Fibroblast of skin of abdomen (primary cell): ENCODE data around the gene S100A13.
"Not testable (repeated sequence)": the region's sequence is repeated elsewhere in the genome, so short reads cannot be mapped to it uniquely, and the experiment has no call there.

Experiments
- DNase-seq: peaks from one replicate; pipeline ENCODE4 v3.0.0-alpha.2; 2013

The S100A13 gene

DNA sequence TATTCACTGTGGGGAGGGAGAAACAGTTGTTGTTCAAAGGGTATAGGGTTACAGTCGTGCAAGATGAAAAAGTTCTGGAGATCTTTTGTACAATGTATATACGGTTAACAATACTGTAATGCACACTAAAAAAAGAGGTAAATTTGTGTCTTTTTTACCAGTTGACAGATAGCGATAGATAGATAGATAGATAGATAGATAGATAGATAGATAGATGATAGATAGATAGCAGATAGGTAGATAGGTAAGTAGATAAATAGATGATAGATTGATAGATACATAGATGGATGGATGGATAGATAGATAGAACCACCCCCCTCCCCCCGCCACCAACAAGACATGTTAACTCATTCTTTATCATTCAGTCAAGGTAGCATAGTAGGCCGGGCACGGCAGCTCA, 24.6 kb downstream of the S100A13 start:
- DNase-seq: no peak

- no peak for DNase-seq
Observed at GRCh38 chr1:153599847-153600246, 27.5 kb downstream of the S100A13 start.

DNA sequence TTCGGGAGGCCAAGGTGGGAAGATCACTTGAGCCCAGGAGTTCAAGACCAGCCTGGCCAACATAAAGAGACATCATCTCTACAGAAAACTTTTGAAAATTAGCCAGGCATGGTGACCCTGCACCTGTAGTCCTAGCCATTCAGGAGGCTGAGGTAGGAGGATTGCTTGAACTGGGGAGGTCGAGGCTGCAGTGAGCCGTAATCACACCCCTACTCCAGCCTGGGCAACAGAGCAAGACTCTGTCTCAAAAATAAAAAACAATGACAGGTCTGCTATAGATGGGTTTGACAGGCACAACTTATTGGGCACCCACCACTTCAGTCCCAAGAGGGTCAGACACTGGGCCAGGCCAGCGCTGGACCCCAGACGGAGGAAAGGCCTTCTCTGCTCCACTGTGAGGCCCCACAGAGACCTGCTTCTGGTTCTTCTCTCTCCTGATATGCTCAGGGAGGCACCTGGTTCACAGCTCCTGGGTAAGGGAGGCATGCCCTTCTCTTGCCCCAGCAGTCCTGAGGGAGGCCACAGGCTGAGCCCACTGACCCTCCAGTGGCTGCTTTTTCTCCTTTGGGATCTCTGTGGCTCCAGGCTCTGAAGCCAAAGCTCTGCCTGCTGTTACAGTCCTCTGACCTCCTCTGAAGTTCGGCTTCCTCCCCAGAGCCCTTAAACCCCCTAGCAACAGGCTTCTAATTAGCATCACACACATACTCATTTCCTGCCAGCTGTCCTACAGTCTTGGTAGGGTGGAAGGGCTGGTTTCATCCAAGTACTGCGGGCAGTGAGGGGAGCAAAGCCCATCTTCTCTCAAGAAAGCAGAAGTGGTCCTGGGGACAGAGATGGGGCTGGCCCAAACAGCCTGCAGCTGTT, 28.8 kb downstream of the S100A13 start:
- DNase-seq: peak; percentile 75

DNA sequence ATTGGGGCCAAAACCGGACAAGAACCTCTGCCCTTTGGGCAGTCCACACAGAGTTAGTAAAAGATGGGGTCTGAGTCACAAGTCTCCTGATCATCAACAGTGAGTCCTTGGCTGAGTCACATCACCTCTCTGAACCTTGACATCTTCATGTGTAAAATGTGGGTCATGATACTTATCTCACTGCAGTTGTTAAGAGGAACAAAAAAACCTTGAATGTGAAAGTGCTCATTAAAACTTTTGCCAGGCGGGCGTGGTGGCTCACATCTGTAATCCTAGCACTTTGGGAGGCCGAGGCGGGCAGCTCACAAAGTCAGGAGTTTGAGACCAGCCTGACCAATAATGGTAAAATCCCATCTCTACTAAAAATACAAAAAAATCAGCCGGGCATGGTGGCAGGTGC, 30.1 kb downstream of the S100A13 start:
- no peak for DNase-seq

- DNase-seq: no peak
Observed at GRCh38 chr1:153592748-153593147, 34.6 kb downstream of the S100A13 start.

GRCh38 chr1:153588482-153588881, 38.8 kb downstream of the S100A13 start:
- DNase-seq: no peak

DNA sequence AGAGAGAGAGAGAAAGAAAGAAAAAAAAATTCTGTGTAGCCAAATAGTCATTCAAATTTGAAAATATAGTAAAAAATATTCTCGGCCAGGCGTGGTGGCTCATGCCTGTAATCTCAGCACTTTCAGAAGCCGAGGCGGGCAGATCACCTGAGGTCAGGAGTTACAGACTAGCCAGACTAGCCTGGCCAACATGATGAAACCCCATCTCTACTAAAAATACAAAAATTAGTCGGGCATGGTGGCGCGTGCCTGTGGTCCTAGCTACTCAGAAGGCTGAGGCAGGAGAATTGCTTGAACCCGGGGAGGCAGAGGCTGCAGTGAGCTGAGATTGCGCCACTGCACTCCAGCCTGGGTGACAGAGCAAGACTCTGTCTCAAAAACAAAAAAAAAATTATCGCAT, 39.3 kb downstream of the S100A13 start:
- DNase-seq: not testable (repeated sequence)

- no peak for DNase-seq
Observed at GRCh38 chr1:153587314-153587713, 40.0 kb downstream of the S100A13 start.

DNA sequence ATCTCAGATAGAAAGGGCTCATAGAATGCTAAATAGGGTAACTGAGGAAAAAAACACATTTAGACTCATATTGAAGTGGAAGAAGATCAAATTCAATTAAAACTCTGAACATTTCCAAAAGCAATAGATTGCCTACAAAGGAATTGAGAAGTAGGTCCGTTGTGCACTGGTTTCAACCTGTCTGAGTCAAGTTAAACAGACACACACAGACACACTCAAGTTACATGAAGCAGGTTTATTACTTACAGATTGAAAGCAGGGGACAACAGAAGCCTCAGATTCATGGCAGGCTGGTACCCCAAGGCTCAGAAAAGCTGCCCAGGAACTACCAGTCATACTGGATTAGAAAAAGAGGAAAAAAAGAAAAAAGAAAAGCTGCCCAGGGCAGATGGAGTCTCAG, 41.0 kb downstream of the S100A13 start:
- DNase-seq: no peak

- no peak for DNase-seq
Observed at GRCh38 chr1:153585006-153585405, 42.3 kb downstream of the S100A13 start.

DNA sequence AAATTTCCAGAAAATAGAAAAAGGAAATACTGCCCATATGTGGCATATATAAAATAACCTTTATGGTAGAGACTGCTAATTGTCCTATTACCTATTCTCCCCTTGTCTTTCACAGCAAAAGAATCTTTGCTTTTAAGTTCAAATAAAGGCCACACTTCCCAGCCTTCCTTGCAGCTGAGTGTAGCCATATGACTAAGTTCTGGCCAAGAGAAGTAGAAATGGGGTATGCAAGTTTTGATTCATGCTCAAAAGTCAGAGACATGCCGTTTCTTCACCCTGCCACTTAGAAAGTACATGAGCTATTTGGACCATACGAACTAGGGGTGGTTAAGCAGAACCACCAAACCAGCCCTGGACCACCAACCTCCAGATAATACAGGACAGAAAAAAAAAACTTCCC, 43.3 kb downstream of the S100A13 start:
- peak; percentile 22 for DNase-seq

- DNase-seq: not testable (repeated sequence)
Observed at GRCh38 chr1:153583514-153583913, 43.8 kb downstream of the S100A13 start.

GRCh38 chr1:153582836-153583235, 44.5 kb downstream of the S100A13 start:
- DNase-seq: not testable (repeated sequence)

DNA sequence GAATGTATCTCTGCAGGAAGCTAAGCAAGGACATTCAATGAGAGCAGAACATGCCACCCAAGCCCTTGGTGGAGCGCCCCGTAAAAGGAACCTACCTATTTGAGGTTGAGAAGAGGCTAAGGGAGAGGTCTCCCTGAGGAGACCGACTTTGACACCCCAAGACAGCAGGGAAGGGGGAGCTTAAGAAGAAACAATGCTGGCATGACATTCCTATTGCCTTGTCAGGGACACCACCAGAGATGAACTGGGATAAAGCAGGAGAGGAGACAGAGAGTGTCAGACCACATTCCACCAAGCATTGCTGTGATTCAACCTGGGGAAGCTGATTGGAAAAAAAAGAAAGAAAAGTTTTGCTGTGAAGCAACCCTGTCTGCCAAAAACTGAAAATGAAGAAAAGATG, 48.4 kb downstream of the S100A13 start:
- peak; percentile 39 for DNase-seq

GRCh38 chr1:153578490-153578889, 48.8 kb downstream of the S100A13 start:
- DNase-seq: peak; percentile 75

GRCh38 chr1:153577624-153578051, 49.7 kb downstream of the S100A13 start:
- no peak for DNase-seq

- no peak for DNase-seq
Observed at GRCh38 chr1:153577138-153577537, 50.2 kb downstream of the S100A13 start.

DNA sequence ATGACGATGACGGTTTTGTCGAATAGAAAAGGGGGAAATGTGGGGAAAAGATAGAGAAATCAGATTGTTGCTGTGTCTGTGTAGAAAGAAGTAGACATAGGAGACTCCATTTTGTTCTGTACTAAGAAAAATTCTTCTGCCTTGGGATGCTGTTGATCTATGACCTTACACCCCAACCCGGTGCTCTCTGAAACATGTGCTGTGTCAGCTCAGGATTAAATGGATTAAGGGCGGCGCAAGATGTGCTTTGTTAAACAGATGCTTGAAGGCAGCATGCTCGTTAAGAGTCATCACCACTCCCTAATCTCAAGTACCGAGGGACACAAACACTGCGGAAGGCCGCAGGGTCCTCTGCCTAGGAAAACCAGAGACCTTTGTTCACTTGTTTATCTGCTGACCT, 51.8 kb downstream of the S100A13 start:
- DNase-seq: not testable (repeated sequence)

- not testable (repeated sequence) for DNase-seq
Observed at GRCh38 chr1:153575081-153575491, 52.2 kb downstream of the S100A13 start.

DNA sequence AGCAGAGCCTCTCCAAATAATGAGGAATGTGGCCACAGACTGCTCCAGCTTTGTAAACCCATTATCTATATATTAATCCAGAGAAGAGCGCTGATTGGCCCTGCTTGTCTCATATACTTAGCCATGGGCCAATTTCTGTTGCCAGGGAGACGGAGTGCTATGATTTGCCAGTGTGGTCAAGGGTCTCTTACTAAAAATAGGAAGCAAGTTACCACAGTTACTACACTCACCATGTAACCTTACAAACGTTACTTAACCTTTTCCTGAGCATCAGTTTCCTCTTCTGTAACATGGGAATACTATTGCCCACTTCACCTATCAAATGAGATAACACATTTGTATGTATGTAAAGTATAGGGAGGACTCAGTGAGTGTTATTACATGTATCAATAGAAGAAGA, 54.0 kb downstream of the S100A13 start:
- DNase-seq: no peak

- DNase-seq: peak; percentile 80
Observed at GRCh38 chr1:153572569-153573015, 54.7 kb downstream of the S100A13 start.

GRCh38 chr1:153571706-153572105, 55.6 kb downstream of the S100A13 start:
- no peak for DNase-seq

DNA sequence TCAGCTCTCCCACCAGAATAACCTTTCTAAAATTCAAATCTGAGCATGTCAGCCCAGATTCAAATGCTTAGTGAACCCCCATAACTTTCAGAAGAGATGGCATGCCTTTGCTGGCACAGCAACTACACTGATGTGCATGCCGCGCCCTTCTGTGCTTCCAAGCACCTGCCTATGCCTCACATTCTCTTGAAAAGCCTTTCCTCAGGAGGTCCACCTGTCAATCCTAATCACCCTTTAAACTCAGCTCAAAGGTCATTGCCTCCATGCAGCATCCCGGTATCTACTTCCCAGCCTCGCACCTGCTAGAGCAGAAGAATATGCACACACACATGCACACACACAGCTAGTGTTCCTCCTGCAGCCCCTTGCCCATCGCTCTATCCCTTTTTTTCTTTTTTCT, 56.4 kb downstream of the S100A13 start:
- DNase-seq: no peak

- no peak for DNase-seq
Observed at GRCh38 chr1:153569465-153569864, 57.8 kb downstream of the S100A13 start.
